Stomach (tissue), 9 donors: ENCODE data around the gene LCLAT1. TPM values are rescaled to one million over a fixed set of nuclear protein-coding genes. Genes with fewer than 3 reads are reported as not detected.

Source experiments
- DNase-seq, 2 donors: peaks; one replicate each; pipeline versions ENCODE4 v3.0.0 to v3.0.0-alpha.2; 2013 to 2019
- H3K27ac ChIP-seq, 5 donors: fragments of 200-600 bp in 4 of 5; sonication (generic) in 4 of 5; one replicate each; pipeline ENCODE4 v1.5.1; 2013 to 2019; ENCODE audit warnings: mild to moderate bottlenecking in 1 of 5, moderate library complexity in 1 of 5
- H3K27me3 ChIP-seq, 3 donors: fragments of 200-600 bp; sonication (generic); one replicate each; pipeline ENCODE4 v1.5.1; 2017 to 2019; ENCODE audit warnings: mixed run types in 1 of 3
- H3K36me3 ChIP-seq, 4 donors: fragments of 200-600 bp; sonication (generic); 1 replicate in 3 of 4; 2 replicates in 1 of 4; pipeline ENCODE4 v1.5.1; 2016 to 2019
- H3K4me1 ChIP-seq, 4 donors: fragments of 200-600 bp; sonication (generic); one replicate each; pipeline ENCODE4 v1.5.1; 2016 to 2019
- H3K4me3 ChIP-seq, 4 donors: fragments of 200-600 bp; sonication (generic) in 3 of 4; one replicate each; pipeline ENCODE4 v1.5.1; 2016 to 2019; ENCODE audit warnings: mild to moderate bottlenecking in 1 of 4
- H3K9me3 ChIP-seq, 4 donors: fragments of 200-600 bp; sonication (generic); one replicate each; pipeline ENCODE4 v1.5.1; 2016 to 2019
- CTCF ChIP-seq, 7 experiments: fragments of 450-650 bp in 4 of 7; fragments of 200-600 bp in 3 of 7; sonication (generic) in 3 of 7; IDR thresholded peaks; one replicate each; pipeline ENCODE4 v1.5.1; 2016 to 2019; ENCODE audit warnings: antibody characterized with exemption in 7 of 7, control low read depth in 2 of 7, mild to moderate bottlenecking in 1 of 7
- EP300 ChIP-seq: sonication (generic); formaldehyde crosslinking; IDR thresholded peaks from one replicate; pipeline ENCODE4 v1.6.1; 2017; ENCODE audit warnings: antibody characterized with exemption
- POLR2A ChIP-seq, 4 donors: fragments of 450-650 bp; IDR thresholded peaks; one replicate each; pipeline ENCODE4 v1.6.1; 2016; ENCODE audit warnings: antibody characterized with exemption in 4 of 4, control low read depth in 2 of 4, mild to moderate bottlenecking in 1 of 4, moderate library complexity in 1 of 4
- POLR2AphosphoS5 ChIP-seq, 3 donors: sonication (generic); formaldehyde crosslinking; IDR thresholded peaks; one replicate each; pipeline ENCODE4 v1.6.1; 2016; ENCODE audit warnings: antibody characterized with exemption in 3 of 3
- WGBS, 5 donors: extraction: QIAGEN DNeasy Blood & Tissue Kit in 3 of 5; methylation state at CpG; one replicate each; pipeline versions ENCODE4 v1.1.5 to v1.1.7; 2013 to 2018; 5-methylcytosine and 5-hydroxymethylcytosine counted together
- intact Hi-C: fragments of 100-400 bp; cut with DNase I; formaldehyde crosslinking; loops from one replicate; pipeline ENCODE4 v1.15.1; 2023; ENCODE audit warnings: low total_unique reads
- polyA plus RNA-seq, 3 donors: library from polyadenylated mRNA; stranded (reverse); fragments of 200-250 nt; gene quantifications; one replicate each; pipeline ENCODE4 v1.2.3, GENCODE V29; 2013
- total RNA-seq, 5 donors: library from RNA; depleted of rRNA; stranded (reverse); fragments of >200 nt; gene quantifications; one replicate each; pipeline versions ENCODE4 v1.1.0 to v1.2.3, GENCODE V29; 2014 to 2016
- donor health status: healthy with polysubstance abuse.
- donor health status: Bipolar disorder and iron deficiency.
- donor health status: healthy.

LCLAT1 gene
- total and polyA plus RNA-seq, 8 donors: 0.76 to 51.3 (median 12.5) TPM

- no peaks in the 10 kb centered on the region for H3K9me3 ChIP-seq
- TF ChIP-seq POLR2A (IDR thresholded peaks at IDR 0.05): no peak
- no peak for TF ChIP-seq CTCF (IDR thresholded peaks at IDR 0.05)
- TF ChIP-seq EP300: no peak
- no peak for TF ChIP-seq POLR2AphosphoS5 (IDR thresholded peaks at IDR 0.05)
- intact Hi-C loops: no loop called here
- H3K36me3 ChIP-seq: no peaks in the 10 kb centered on the region
- peaks cover 0 to 5% (median 0%) of the 10 kb centered on the region in 4 donors for H3K4me1 ChIP-seq
- H3K27me3 ChIP-seq: no peaks in the 10 kb centered on the region
- H3K27ac ChIP-seq: no peak overlapping the region
- no peak overlapping the region for H3K4me3 ChIP-seq
- DNase-seq: no peak
- 82 to 91% (median 91%) methylated on average over 1 of the region's 1 CpG for WGBS, 5 donors
Observed at GRCh38 chr2:30615926-30616325, 168.9 kb downstream of the LCLAT1 start.

- 67 to 96% (median 86%) methylated on average over 1 of the region's 1 CpG for WGBS, 5 donors
- no peaks in the 10 kb centered on the region for H3K27me3 ChIP-seq
- no peak for TF ChIP-seq POLR2AphosphoS5 (IDR thresholded peaks at IDR 0.05)
- no peak for TF ChIP-seq EP300
- no peak for TF ChIP-seq CTCF (IDR thresholded peaks at IDR 0.05)
- no peak for TF ChIP-seq POLR2A (IDR thresholded peaks at IDR 0.05)
- H3K9me3 ChIP-seq: no peaks in the 10 kb centered on the region
- no peaks in the 10 kb centered on the region for H3K36me3 ChIP-seq
- H3K4me3 ChIP-seq: no peak overlapping the region
- no peak for DNase-seq
- no peak overlapping the region for H3K27ac ChIP-seq
- no peaks in the 10 kb centered on the region for H3K4me1 ChIP-seq
- intact Hi-C loops: no loop called here
Observed at GRCh38 chr2:30620102-30620501, 173.1 kb downstream of the LCLAT1 start.

GRCh38 chr2:30621836-30622235, 174.8 kb downstream of the LCLAT1 start:
- Histone ChIP-seq H3K36me3 (no peaks in the 10 kb centered on the region), H3K27me3 (no peaks in the 10 kb centered on the region), H3K27ac (no peak overlapping the region), H3K9me3 (no peaks in the 10 kb centered on the region), H3K4me3 (no peak overlapping the region), H3K4me1 (no peaks in the 10 kb centered on the region)
- 90 to 100% (median 98%) methylated on average over 5 of the region's 5 CpGs for WGBS, 5 donors
- no peak for DNase-seq
- TF ChIP-seq POLR2AphosphoS5 (IDR thresholded peaks at IDR 0.05) (no peak), CTCF (IDR thresholded peaks at IDR 0.05) (no peak), EP300 (no peak), POLR2A (IDR thresholded peaks at IDR 0.05) (no peak)
- intact Hi-C loops: no loop called here

GRCh38 chr2:30622452-30622851, 175.4 kb downstream of the LCLAT1 start:
- H3K9me3 ChIP-seq: no peaks in the 10 kb centered on the region
- H3K27me3 ChIP-seq: no peaks in the 10 kb centered on the region
- intact Hi-C loops: no loop called here
- TF ChIP-seq POLR2AphosphoS5 (IDR thresholded peaks at IDR 0.05): no peak
- no peak for TF ChIP-seq EP300
- no peak for TF ChIP-seq CTCF (IDR thresholded peaks at IDR 0.05)
- no peak for TF ChIP-seq POLR2A (IDR thresholded peaks at IDR 0.05)
- 83 to 98% (median 94%) methylated on average over 4 of the region's 4 CpGs for WGBS, 5 donors
- no peaks in the 10 kb centered on the region for H3K36me3 ChIP-seq
- no peak for DNase-seq
- no peak overlapping the region for H3K27ac ChIP-seq
- no peaks in the 10 kb centered on the region for H3K4me1 ChIP-seq
- no peak overlapping the region for H3K4me3 ChIP-seq
